ENCODE data around the gene MINDY4. TPM values are rescaled to one million over a fixed set of nuclear protein-coding genes. Genes with fewer than 3 reads are reported as not detected.
A peak's percentile ranks its signal among the peaks of the same experiment; 100 is the strongest.

MINDY4 gene
- total RNA-seq, 1 donor from 2014 or later = 6.7 TPM

GRCh38 chr7:30924624-30925023 lies 153.4 kb downstream of the MINDY4 start:
- DNase-seq (ENCODE audit: extremely low read depth, low read depth, low spot score) = no peak

DNA sequence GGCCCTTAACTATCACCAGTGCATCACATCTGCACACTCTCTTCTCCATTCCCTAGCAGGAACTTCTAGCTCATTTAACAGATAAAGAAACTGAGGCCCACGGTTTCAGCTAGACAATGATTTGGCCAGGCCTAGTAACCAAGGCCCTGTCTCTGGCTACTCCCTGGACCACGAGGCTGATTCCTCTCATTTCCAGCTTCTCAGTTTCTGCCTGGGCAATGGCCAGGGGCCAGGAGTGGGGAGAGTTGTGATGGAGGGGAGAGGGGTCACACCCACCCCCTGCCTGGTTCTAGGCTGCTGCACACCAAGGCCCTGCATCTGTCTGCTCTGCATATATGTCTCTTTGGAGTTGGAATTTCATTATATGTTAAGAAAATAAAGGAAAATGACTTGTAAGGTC lies 153.9 kb downstream of the MINDY4 start:
- DNase-seq (ENCODE audit: extremely low read depth, low read depth, low spot score) = no peak

DNA sequence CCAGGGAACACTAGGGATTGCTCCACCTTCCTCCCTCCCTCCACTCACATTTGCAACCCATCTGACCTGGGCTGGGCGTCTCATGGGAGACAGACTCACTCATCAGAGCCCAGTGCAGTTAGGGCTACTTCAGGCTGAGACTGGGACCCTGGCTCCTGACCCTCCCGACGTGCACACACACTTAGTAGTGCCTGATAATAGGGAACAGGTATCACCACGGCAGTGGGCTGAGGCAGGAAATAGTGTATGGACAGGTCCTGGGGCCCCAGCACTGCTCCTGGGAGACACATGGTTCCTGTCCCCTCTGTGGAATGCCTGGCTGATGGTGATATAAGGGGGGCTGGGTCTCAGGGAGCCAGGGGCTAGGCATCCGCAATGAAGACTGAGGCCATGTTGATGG lies 154.7 kb downstream of the MINDY4 start:
- DNase-seq (ENCODE audit: extremely low read depth, low read depth, low spot score) = no peak

DNA sequence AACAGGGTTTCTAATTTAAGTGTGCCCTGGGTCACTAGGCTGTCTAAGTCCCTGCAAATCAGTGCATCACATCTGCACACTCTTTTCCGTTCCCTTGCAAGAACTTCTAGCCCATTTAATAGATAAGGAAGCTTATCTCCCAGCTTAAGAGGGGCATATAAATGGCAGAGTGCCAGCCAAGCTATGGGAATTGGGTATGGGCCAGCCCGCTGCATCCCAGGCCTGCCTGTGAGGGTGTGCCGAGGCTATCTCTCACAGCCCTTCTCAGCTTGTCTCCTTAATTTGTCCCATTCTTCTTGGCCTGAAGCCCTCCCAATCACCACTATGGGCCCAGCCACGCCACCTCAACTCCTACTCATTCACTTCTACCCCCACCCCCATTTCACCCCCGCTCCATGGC lies 155.1 kb downstream of the MINDY4 start:
- peak; percentile 48 for DNase-seq (ENCODE audit: extremely low read depth, low read depth, low spot score)

DNA sequence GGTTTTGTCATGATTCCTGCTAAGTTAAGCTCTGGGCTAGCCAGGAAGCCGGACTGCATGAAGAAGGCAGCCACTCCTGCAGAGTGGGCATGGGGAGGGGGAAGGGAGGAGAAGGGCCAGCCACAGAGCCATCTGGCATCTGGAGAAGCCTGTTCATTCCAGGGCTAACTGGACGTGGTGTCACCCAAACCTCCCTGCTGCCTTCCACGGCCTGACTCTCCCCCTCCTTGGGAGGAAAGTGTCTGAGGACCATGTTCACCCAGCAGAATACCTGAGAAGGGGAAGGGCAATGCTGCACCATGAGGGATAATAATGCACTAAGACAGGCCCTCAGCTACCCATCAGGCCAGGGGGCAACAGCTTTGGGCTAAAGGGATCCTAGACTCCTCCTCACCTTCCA lies 155.8 kb downstream of the MINDY4 start:
- no peak for DNase-seq (ENCODE audit: extremely low read depth, low read depth, low spot score)

GRCh38 chr7:30927559-30927958 lies 156.3 kb downstream of the MINDY4 start:
- no peak for DNase-seq (ENCODE audit: extremely low read depth, low read depth, low spot score)

DNA sequence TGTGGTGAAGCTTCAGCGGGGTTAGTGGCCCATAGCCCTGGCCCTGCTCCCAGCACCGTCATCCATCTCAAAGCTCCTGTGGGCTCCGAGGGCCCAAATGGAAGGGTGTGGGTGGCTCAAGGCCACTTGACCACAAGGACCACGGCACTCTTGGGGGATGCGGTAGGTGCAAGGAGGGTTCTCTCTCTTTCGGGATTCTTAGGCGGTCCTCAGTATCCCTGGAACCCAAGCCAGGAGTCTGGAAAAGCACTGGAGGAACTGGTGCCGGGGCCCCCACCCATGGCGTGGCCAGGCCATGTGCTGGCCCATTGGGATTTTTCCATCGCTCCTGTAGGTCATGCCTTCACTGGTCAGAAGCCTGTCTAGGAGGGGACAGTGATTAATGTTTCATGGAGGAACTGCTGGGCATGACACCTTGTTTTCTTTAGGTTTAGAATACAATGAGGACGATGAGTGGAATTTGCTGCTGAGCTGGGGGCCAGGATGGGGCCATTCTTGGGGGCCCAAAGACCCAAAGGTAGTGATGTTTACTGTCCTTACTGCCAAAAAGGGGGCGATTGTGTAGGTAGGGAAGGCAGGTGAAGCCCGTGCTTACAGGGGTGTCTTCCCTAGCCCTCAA lies 157.1 kb downstream of the MINDY4 start:
- DNase-seq (ENCODE audit: extremely low read depth, low read depth, low spot score) = no peak

DNA sequence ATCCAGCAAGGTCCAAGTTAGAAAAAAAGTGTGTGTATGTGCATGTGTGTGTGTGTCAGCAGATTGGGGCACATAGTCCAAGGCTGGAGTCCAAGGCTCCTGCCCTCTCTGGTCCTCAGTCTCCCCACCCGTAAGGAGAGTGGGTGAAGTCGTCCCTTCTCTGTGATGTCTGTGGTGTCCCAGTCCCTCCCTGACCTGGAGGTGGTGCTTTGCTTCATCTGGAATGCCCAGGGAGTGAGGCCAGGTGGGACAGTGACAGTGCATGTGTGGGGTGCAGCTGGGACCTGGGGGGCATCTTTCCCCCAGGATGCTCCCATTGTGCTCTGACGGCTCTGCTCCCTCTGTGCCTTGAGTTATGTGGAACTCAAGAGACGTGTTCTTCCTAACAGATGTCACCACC lies 158.5 kb downstream of the MINDY4 start:
- no peak for DNase-seq (ENCODE audit: extremely low read depth, low read depth, low spot score)

GRCh38 chr7:30930621-30931020 lies 159.4 kb downstream of the MINDY4 start:
- DNase-seq (ENCODE audit: extremely low read depth, low read depth, low spot score) = no peak

GRCh38 chr7:30931161-30931928 lies 160.1 kb downstream of the MINDY4 start:
- DNase-seq (ENCODE audit: extremely low read depth, low read depth, low spot score) = no peak

DNA sequence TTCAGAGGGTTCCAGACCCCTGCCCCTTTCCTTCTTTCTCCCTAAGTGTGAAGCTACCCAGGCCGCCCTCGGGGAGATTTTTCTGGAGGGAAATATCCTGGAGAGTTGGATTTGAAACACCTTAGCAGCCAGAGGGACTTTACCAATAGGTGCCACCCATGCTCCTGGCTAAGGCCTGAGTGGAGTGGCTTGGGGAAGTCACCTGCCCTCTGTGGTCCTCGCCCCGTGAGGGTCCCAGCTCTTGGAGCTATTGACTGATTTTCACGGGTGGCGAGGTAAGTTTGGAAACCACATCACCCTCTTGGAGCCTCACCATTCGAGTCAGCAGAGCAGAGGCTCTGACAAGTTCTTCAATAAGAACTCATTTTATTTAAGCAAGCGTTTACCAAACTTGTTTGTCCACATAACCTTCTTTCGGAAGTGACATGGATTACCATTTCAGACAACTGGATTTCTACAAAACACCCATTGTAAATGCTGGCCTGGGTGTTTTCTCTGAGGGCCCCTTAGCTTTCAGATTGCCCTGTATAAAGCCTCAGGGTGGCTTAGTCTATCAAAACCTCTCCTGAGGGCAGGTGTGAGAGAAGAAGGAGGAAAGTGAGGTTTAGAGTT lies 160.8 kb downstream of the MINDY4 start:
- no peak for DNase-seq (ENCODE audit: extremely low read depth, low read depth, low spot score)

- no peak for DNase-seq (ENCODE audit: extremely low read depth, low read depth, low spot score)
Measured at GRCh38 chr7:30932562-30932961, 161.3 kb downstream of the MINDY4 start.

- DNase-seq (ENCODE audit: extremely low read depth, low read depth, low spot score) = no peak
Measured at GRCh38 chr7:30933124-30933974, 162.1 kb downstream of the MINDY4 start.

GRCh38 chr7:30934225-30934624 lies 163.0 kb downstream of the MINDY4 start:
- no peak for DNase-seq (ENCODE audit: extremely low read depth, low read depth, low spot score)

GRCh38 chr7:30934732-30935568 lies 163.7 kb downstream of the MINDY4 start:
- no peak for DNase-seq (ENCODE audit: extremely low read depth, low read depth, low spot score)

GRCh38 chr7:30935569-30935877 lies 164.3 kb downstream of the MINDY4 start:
- DNase-seq (ENCODE audit: extremely low read depth, low read depth, low spot score) = no peak

- DNase-seq (ENCODE audit: extremely low read depth, low read depth, low spot score) = no peak
Measured at GRCh38 chr7:30936650-30937245, 165.5 kb downstream of the MINDY4 start.

DNA sequence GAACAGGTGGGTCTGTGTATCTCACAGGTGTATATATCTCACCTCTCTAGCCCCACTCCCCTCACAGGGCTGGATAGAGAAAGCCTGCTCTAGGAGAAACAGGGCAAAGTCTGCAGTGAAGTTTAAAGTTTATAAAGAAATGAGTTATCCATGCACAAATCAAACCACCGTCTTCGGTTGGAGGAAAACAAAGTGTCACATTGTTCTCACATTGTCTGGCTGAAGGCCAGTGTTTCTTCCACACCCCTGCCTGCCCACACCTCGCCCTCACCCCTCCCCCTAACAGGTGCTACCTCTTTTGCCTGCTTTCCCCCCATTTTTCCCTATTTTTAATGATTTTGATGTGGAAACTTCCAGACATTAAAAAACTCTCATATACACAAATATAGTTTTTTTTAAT lies 166.2 kb downstream of the MINDY4 start:
- no peak for DNase-seq (ENCODE audit: extremely low read depth, low read depth, low spot score)

DNA sequence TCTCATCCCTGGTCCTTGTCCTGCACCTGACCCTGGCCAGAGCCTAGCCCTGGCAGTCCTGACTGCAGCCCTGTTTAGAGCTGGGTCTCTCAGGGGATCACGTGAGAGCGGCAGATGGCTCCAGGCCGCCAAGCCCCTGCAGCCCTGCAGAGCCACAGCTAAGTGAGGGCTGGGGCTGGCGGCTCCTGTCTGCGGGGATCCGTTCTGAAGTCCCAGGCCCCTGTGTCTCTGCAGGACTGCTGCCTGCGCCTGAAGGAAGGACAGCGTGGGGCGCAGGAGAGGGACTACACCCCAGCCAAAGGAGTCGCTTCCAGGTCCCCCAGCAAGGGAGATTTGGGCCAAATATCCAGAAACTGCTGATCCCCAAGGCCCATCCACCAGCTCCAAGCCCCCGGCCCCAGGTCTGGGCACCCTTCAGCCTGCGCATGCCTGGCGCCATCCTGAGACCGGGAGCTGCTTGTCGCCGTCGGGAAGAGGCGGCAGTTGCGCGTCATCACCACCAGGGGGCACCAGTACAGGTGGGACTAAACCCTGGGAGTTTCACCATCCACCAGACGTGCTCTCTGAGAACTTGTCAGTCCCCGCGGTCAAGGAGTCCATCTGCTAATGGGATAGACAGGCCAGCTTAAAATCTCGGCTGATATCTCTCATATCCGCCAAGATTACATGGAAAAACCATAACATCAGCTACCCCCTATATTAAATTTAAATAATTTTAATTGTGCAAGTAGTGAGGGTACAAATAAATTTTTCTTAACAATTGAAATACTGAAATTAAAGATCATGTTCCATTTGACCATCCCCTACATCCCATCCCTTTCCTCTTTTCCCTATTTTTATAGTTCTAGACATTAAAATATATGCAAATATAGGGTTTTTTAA lies 167.5 kb downstream of the MINDY4 start:
- peak; percentile 39 for DNase-seq (ENCODE audit: extremely low read depth, low read depth, low spot score)

Data from glomerular endothelial cell (primary cell).